Mesendoderm (in vitro differentiated cells): ENCODE results near the gene MAPK7.
A peak's percentile ranks its signal among the peaks of the same experiment; 100 is the strongest.

Experiments
- DNase-seq: peaks from one replicate; pipeline ENCODE4 v3.0.0; 2013
- H2AK5ac ChIP-seq: 2 replicates; pipeline ENCODE4 v1.6.1; 2013; ENCODE audit warnings: low read length, inconsistent platforms
- H2BK120ac ChIP-seq: 2 replicates; pipeline ENCODE4 v1.6.1; 2013; ENCODE audit warnings: low read depth, mild to moderate bottlenecking, low read length, moderate library complexity, mixed read lengths
- H2BK15ac ChIP-seq: replicated peaks from 2 replicates; pipeline ENCODE4 v1.6.1; 2013; ENCODE audit warnings: low read depth, mild to moderate bottlenecking, moderate library complexity
- H2BK5ac ChIP-seq: 2 replicates; pipeline ENCODE4 v1.6.1; 2013; ENCODE audit warnings: low read length, inconsistent platforms
- H3K18ac ChIP-seq: 2 replicates; pipeline ENCODE4 v1.6.1; 2013; ENCODE audit warnings: mild to moderate bottlenecking, low read length, mixed read lengths
- H3K23ac ChIP-seq: one replicate; pipeline ENCODE4 v1.6.1; 2013; ENCODE audit warnings: low read length
- H3K27ac ChIP-seq: 2 replicates; pipeline ENCODE4 v1.5.1; 2013; ENCODE audit warnings: low read depth, mild to moderate bottlenecking, inconsistent platforms, low read length, moderate library complexity
- H3K27me3 ChIP-seq: 2 replicates; pipeline ENCODE4 v1.6.1; 2013; ENCODE audit warnings: low read length, control low read depth, mild to moderate bottlenecking, inconsistent platforms; ENCODE audit not compliant: insufficient read depth, poor library complexity
- H3K36me3 ChIP-seq: 2 replicates; pipeline ENCODE4 v1.6.1; 2013; ENCODE audit warnings: low read length, inconsistent platforms; ENCODE audit not compliant: control insufficient read depth, insufficient read depth
- H3K4ac ChIP-seq: one replicate; pipeline ENCODE4 v1.6.1; 2013; ENCODE audit warnings: low read depth, mild to moderate bottlenecking, low read length, moderate library complexity
- H3K4me1 ChIP-seq: 2 replicates; pipeline ENCODE4 v1.6.1; 2013; ENCODE audit warnings: low read depth, low read length, inconsistent platforms; ENCODE audit not compliant: control insufficient read depth
- H3K4me2 ChIP-seq: 2 replicates; pipeline ENCODE4 v1.6.1; 2013; ENCODE audit warnings: low read length
- H3K4me3 ChIP-seq: 2 replicates; pipeline ENCODE4 v1.5.1; 2013; ENCODE audit warnings: mild to moderate bottlenecking, low read length
- H3K56ac ChIP-seq: one replicate; pipeline ENCODE4 v1.6.1; 2013; ENCODE audit warnings: low read length
- H3K79me1 ChIP-seq: 2 replicates; pipeline ENCODE4 v1.6.1; 2013; ENCODE audit warnings: low read length, inconsistent platforms
- H3K79me2 ChIP-seq: 2 replicates; pipeline ENCODE4 v1.6.1; 2013; ENCODE audit warnings: mild to moderate bottlenecking, low read length; ENCODE audit not compliant: control insufficient read depth, insufficient read depth
- H3K9ac ChIP-seq: 2 replicates; pipeline ENCODE4 v1.6.1; 2013; ENCODE audit warnings: low read length, inconsistent platforms
- H4K5ac ChIP-seq: one replicate; pipeline ENCODE4 v1.6.1; 2013; ENCODE audit warnings: low read length
- H4K8ac ChIP-seq: one replicate; pipeline ENCODE4 v1.6.1; 2013; ENCODE audit warnings: low read depth, mild to moderate bottlenecking, control low read depth, low read length, moderate library complexity
- WGBS: extraction: QIAGEN DNeasy Blood & Tissue Kit; methylation state at CpG from one replicate; pipeline ENCODE4 v1.1.7; 2013; ENCODE audit warnings: low lambda C conversion rate, missing lambda C conversion rate; ENCODE audit not compliant: insufficient coverage; ENCODE audit errors: extremely low coverage; 5-methylcytosine and 5-hydroxymethylcytosine counted together

The MAPK7 gene

DNA sequence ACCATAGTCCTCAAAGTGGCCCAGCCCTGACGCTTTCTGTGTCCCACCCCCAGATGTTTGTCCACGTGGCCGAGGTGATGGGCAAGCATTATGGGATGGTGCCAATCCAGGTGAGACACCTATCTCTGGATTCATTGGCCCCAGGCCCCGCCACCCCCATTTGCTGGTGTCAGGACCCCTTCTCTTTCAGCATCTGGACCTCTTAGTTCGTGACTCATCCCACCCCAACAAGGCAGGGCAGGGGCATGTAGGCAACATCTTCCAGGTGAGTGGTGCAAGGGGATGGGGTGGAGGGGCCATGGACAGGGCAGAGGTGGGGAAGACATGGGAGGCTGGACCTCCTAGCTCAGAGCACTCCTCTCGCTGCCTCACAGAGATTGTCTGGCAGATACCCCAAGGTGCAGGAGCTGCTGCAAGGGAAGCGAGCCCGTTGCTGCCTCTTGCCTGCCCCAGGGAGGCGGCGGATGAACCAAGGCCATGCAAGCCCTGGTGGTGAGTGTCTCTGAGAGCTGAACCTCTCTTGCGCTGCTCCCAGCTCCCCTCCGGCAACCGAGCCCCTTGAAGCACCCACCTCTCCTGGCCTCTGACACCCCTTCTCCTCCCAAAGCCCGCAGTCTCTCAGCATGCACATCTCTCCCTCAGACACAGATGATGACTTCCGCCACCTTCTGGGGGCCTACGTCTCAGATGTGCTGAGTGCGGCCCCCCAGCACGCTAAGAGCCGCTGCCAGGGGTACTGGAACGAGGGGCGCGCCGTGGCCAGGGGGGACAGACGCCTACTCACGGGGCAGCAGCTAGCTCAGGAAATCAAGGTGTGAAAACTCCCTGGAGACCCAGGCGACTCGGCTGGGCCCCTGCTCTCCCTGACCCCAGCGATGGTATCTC is 36.3 kb downstream of the MAPK7 start:
- DNase-seq = no peak
- Histone ChIP-seq H3K4me3 (no peak overlapping the region), H2BK120ac (no peak overlapping the region), H3K56ac (peak overlapping the region; percentile 68), H2BK5ac (no peak overlapping the region), H3K4me2 (no peak overlapping the region), H3K4ac (no peak overlapping the region), H3K79me2 (no peaks in the 10 kb centered on the region), H4K8ac (no peak overlapping the region), H2BK15ac (no peak overlapping the region), H2AK5ac (no peak overlapping the region), H3K23ac (no peak overlapping the region), H3K36me3 (no peaks in the 10 kb centered on the region), H3K27me3 (no peaks in the 10 kb centered on the region), H4K5ac (no peak overlapping the region), H3K18ac (no peak overlapping the region), H3K9ac (no peak overlapping the region), H3K4me1 (peaks cover 3% of the 10 kb centered on the region), H3K27ac (no peak overlapping the region), H3K79me1 (no peaks in the 10 kb centered on the region)
- no CpG with 5 or more reads among the region's 28 CpGs for WGBS

DNA sequence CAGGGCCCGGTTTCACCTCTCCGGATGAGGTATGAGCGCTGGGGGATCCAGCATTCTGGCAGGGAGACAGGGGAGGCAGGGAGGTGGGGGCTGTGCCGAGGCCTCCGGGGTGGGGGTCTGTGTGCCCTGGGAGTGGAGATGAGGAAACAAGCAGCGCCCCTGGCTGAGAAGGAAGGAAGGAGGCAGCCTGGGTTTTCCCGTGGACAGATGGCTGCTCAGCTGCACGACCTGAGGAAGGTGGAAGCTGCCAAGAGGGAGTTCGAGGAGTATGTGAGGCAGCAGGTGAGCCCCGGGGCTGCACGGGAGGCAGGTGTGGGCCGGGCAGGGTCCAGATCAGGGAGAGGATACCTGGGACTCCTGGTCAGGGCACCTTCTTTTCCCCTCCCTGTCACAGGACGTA is 37.0 kb downstream of the MAPK7 start:
- H3K4me3 ChIP-seq = no peak overlapping the region
- no peak overlapping the region for H4K5ac ChIP-seq
- no peak overlapping the region for H3K56ac ChIP-seq
- H4K8ac ChIP-seq = no peak overlapping the region
- no peak overlapping the region for H3K27ac ChIP-seq
- H3K4ac ChIP-seq = no peak overlapping the region
- no peak overlapping the region for H3K9ac ChIP-seq
- no CpG with 5 or more reads among the region's 13 CpGs for WGBS
- H3K27me3 ChIP-seq = no peaks in the 10 kb centered on the region
- H2BK5ac ChIP-seq = no peak overlapping the region
- H3K4me2 ChIP-seq = no peak overlapping the region
- no peaks in the 10 kb centered on the region for H3K79me2 ChIP-seq
- no peak overlapping the region for H2AK5ac ChIP-seq
- peaks cover 3% of the 10 kb centered on the region for H3K4me1 ChIP-seq
- no peak for DNase-seq
- H2BK15ac ChIP-seq = no peak overlapping the region
- H3K79me1 ChIP-seq = no peaks in the 10 kb centered on the region
- H3K23ac ChIP-seq = no peak overlapping the region
- H2BK120ac ChIP-seq = no peak overlapping the region
- H3K36me3 ChIP-seq = no peaks in the 10 kb centered on the region
- H3K18ac ChIP-seq = no peak overlapping the region

DNA sequence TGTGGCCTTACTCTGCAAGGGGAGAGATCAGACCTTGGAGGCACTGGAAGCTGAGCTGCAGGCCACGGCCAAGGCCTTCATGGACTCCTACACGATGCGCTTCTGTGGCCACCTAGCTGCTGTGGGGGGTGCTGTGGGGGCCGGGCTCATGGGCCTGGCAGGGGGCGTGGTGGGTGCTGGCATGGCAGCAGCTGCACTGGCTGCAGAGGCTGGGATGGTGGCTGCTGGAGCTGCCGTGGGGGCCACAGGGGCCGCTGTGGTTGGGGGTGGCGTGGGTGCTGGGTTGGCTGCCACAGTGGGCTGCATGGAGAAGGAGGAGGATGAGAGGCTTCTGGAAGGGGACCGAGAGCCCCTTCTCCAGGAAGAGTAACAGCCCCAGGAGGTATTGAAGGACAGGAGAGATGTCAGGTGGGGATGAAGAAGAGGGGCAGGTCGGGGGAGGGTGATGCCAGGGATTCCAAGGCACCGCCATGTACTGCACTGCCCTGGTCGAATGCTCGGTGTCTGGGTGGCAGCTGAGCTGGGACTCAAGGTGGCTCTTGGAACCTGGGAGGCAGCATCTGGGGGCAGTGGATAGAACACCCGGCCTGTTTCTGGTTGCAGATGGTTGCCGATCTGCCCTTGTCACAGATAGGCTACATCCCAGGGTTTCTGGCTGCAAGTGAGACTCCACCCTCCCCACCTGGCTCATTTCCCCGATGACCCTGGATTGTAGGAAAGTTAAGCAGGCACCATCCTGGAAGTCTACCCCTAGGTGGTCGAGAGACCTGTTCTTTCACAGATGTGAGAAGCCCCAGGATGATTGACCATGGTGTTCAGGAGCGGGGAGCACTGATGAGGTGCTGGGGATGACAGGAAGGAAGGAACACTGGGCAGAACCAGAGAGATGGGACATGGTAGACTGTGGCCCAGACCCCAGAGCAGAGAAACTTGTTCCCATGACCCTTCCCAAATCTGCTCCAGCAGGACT is 37.8 kb downstream of the MAPK7 start:
- no peaks in the 10 kb centered on the region for H3K79me1 ChIP-seq
- WGBS = no CpG with 5 or more reads among the region's 18 CpGs
- H3K56ac ChIP-seq = peak overlapping the region; percentile 57
- no peak overlapping the region for H3K9ac ChIP-seq
- no peaks in the 10 kb centered on the region for H3K79me2 ChIP-seq
- H3K27ac ChIP-seq = no peak overlapping the region
- H4K8ac ChIP-seq = no peak overlapping the region
- H2BK15ac ChIP-seq = no peak overlapping the region
- H2BK120ac ChIP-seq = no peak overlapping the region
- no peak overlapping the region for H2AK5ac ChIP-seq
- H3K36me3 ChIP-seq = no peaks in the 10 kb centered on the region
- DNase-seq = no peak
- no peak overlapping the region for H3K4ac ChIP-seq
- no peak overlapping the region for H3K4me2 ChIP-seq
- no peak overlapping the region for H3K23ac ChIP-seq
- peaks cover 1% of the 10 kb centered on the region for H3K4me1 ChIP-seq
- H3K18ac ChIP-seq = no peak overlapping the region
- no peak overlapping the region for H4K5ac ChIP-seq
- no peaks in the 10 kb centered on the region for H3K27me3 ChIP-seq
- H2BK5ac ChIP-seq = no peak overlapping the region
- no peak overlapping the region for H3K4me3 ChIP-seq

DNA sequence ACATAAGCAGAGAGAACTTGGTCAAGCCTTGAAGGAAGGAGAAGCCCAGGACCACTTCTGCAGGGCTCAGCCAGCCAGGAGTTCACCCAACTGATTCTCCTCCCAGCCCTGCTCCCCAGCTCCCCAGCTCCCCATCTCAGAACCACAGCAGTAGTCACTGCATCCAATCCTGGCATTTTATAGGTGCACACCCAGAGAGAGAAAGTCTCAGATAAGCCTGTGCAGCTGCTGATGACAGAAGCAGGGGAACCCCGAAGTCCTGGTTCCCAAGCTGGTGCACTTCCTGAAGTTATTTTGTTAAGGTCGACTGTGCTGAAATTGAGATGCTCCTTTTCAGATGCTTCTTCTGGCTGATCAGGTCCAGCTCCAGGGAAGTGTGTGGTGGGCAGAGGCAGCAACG is 39.3 kb downstream of the MAPK7 start:
- no peak overlapping the region for H2BK5ac ChIP-seq
- DNase-seq = no peak
- no peak overlapping the region for H3K4ac ChIP-seq
- no peak overlapping the region for H4K8ac ChIP-seq
- no peak overlapping the region for H3K56ac ChIP-seq
- H3K27ac ChIP-seq = no peak overlapping the region
- no peak overlapping the region for H3K23ac ChIP-seq
- H3K18ac ChIP-seq = no peak overlapping the region
- H2AK5ac ChIP-seq = no peak overlapping the region
- no peak overlapping the region for H2BK15ac ChIP-seq
- no peaks in the 10 kb centered on the region for H3K36me3 ChIP-seq
- no peak overlapping the region for H3K4me2 ChIP-seq
- no peak overlapping the region for H3K4me3 ChIP-seq
- no peaks in the 10 kb centered on the region for H3K79me1 ChIP-seq
- WGBS = no CpG with 5 or more reads among the region's 3 CpGs
- no peaks in the 10 kb centered on the region for H3K4me1 ChIP-seq
- no peak overlapping the region for H4K5ac ChIP-seq
- no peak overlapping the region for H2BK120ac ChIP-seq
- no peaks in the 10 kb centered on the region for H3K27me3 ChIP-seq
- H3K79me2 ChIP-seq = no peaks in the 10 kb centered on the region
- no peak overlapping the region for H3K9ac ChIP-seq

DNA sequence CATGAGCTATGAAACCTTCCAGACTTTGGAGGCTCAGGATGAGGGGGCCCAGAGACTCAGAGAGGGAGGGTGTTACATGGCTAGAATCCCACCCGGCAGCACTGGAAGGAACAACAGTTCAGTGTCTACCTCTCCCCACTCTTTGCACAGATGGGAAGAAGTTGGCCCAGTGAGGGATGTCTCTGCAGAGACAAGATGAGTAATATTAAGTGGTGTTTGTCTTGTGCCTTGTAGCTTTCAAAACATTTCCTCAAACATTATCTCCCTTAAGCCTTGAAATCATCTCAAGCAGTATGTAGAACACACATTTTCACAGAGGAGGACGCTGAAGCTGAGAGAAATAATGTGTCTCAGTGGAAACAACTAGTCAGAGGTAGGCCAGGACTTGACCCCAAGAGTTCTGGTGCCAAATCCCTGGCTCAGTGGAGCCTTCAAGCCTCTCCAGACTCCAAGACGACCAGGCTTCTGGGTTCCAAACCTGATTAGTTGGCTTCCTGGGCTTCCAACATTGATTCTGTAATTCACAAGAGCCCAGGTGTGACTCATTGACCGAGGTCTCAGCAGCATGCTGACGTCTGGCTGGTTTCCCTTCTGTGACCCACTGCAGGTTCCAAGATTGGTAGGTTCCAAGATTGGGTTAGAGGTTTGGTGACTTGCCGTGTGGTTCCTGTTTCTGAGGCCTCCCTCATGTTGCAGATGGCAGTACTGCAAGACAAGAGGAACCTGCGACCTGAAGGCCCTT is 40.1 kb downstream of the MAPK7 start:
- peak; percentile 65 for DNase-seq
- Histone ChIP-seq H3K4me3 (no peak overlapping the region), H3K9ac (no peak overlapping the region), H3K56ac (peak overlapping the region; percentile 8), H3K79me2 (no peaks in the 10 kb centered on the region), H3K36me3 (no peaks in the 10 kb centered on the region), H3K4ac (no peak overlapping the region), H3K4me2 (no peak overlapping the region), H2BK5ac (no peak overlapping the region), H3K18ac (no peak overlapping the region), H3K27ac (no peak overlapping the region), H4K8ac (no peak overlapping the region), H4K5ac (no peak overlapping the region), H2BK15ac (no peak overlapping the region), H3K27me3 (no peaks in the 10 kb centered on the region), H3K79me1 (no peaks in the 10 kb centered on the region), H2AK5ac (peak overlapping the region; percentile 55), H2BK120ac (no peak overlapping the region), H3K4me1 (no peaks in the 10 kb centered on the region), H3K23ac (no peak overlapping the region)
- no CpG with 5 or more reads among the region's 7 CpGs for WGBS
